NOMO-1 (cell line): ENCODE results near the gene SEPHS2.

ENCODE experiments used
- DNase-seq, 2 experiments: peaks; one replicate each; lab custom pipeline; 2025; ENCODE audit not compliant: unreplicated experiment in 2 of 2; lab: John Stamatoyannopoulos, UW

SEPHS2 gene

GRCh38 chr16:30434852-30435251, 10.8 kb downstream of the SEPHS2 start:
- no peak for DNase-seq

- DNase-seq, result peak; percentile 73 to 75
These were observed 15.2 kb downstream of the SEPHS2 start for GRCh38 chr16:30430428-30430970.

GRCh38 chr16:30429678-30430427, 15.8 kb downstream of the SEPHS2 start, which contains the start of gene DCTPP1:
Gene DCTPP1 (minus strand): TSS chr16:30430030. CDS start chr16:30429980, 50 bp downstream.
- DNase-seq, result peak; percentile 100

- DNase-seq, result no peak
These were observed 16.3 kb downstream of the SEPHS2 start for GRCh38 chr16:30429418-30429677.

GRCh38 chr16:30428055-30428454, 17.6 kb downstream of the SEPHS2 start:
- no peak for DNase-seq

GRCh38 chr16:30421010-30421409, 24.7 kb downstream of the SEPHS2 start:
- no peak for DNase-seq

GRCh38 chr16:30418350-30419181, 27.1 kb downstream of the SEPHS2 start:
- DNase-seq, result no peak

- peak; percentile 90 for DNase-seq
These were observed 27.9 kb downstream of the SEPHS2 start for GRCh38 chr16:30417529-30418349.

- no peak for DNase-seq
These were observed 28.8 kb downstream of the SEPHS2 start for GRCh38 chr16:30416624-30417528.

- DNase-seq, result no peak
These were observed 29.5 kb downstream of the SEPHS2 start for GRCh38 chr16:30416047-30416603.

- no peak for DNase-seq
These were observed 31.5 kb downstream of the SEPHS2 start for GRCh38 chr16:30414159-30414558.

- no peak for DNase-seq
These were observed 32.4 kb downstream of the SEPHS2 start for GRCh38 chr16:30413112-30413806.

- DNase-seq, result peak; percentile 72 to 80
These were observed 36.3 kb downstream of the SEPHS2 start for GRCh38 chr16:30409125-30410060.

- DNase-seq, result peak in 1 of 2 experiments; percentile 11
These were observed 37.7 kb downstream of the SEPHS2 start for GRCh38 chr16:30407804-30408534.

GRCh38 chr16:30407102-30407803, 38.4 kb downstream of the SEPHS2 start, which contains the start of gene ZNF771:
Gene ZNF771 (plus strand): TSS chr16:30407606. CDS start chr16:30408054, 448 bp downstream.
- peak; percentile 88 to 95 for DNase-seq

GRCh38 chr16:30406795-30407101, 38.9 kb downstream of the SEPHS2 start:
- DNase-seq, result no peak
